Activated CD8-positive, alpha-beta memory T cell treated with anti-CD3 and anti-CD28 coated beads for 1 hour (primary cell): ENCODE results near the gene GALNT17.
A peak's percentile ranks its signal among the peaks of the same experiment; 100 is the strongest.
"Not testable (repeated sequence)": the region's sequence is repeated elsewhere in the genome, so short reads cannot be mapped to it uniquely, and the experiment has no call there.

Source experiments
- DNase-seq, 2 donors: peaks; one replicate each; pipeline ENCODE4 v3.0.0-alpha.2; 2020; ENCODE audit warnings: low read depth in 1 of 2; ENCODE audit errors: extremely low read depth in 1 of 2

GALNT17 gene

DNA sequence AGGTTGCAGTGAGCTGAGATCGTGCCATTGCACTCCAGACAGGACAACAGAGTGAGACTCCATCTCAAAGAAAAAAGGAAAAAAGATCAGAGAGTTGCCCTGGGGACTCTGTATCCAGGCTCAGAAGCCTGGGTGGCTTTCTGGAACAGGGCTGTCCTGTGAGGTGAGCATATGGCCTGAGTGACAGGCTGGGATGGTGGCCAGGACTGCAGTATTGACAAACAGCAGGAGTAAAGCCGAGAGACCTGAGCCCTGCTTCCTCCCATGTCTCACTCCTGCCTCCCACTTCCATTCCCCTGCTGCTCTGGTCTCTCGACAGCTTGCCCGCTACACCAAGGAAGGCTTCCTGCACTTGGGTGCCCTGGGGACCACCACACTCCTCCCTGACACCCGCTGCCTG, 578.5 kb downstream of the GALNT17 start:
- DNase-seq, result no peak

DNA sequence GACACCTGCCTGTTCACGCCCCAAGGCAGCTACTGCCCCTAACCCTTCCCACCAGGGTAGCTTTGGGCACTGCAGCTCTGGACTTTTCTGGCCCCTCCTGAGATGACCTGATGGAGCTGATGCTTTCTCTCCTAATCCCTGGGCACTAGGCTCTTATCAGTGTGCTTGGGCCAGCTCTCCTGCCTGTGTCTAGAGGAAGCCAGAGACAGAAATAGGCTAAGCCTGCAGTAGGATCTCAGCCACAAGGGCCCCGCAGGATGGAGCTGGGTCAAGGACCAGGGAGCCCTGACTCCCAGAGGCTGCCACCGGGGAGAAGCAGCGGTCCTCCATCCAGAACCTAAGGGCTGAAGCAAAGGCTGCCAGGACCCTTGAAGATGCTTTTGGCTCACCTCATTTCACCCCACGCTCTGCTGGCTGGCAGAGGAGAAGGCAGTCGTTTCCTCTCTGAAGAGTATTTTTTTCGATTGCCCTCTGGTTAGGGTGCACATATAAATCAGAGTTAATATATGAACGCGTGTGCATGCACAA, 580.8 kb downstream of the GALNT17 start:
- DNase-seq, result no peak

DNA sequence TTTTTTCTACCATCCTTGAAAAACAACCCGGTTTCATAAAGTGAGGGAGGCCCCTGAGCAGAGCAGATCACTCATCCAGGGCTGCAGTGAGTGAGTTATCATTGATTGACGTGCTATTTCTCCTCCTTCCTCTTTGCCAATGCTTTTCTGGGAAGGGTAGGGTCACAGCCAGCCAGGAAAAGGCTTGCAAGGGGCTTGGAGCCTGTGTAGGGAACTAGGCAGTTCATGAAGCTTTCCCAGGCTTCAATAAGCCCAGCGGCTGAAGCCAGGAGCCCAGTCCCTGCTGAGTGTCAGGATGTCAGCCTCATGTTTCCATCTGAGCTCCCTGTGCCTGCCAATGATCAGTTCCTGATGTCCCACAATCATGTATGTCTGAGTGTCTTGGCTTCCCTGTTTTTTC, 584.7 kb downstream of the GALNT17 start:
- no peak for DNase-seq

DNA sequence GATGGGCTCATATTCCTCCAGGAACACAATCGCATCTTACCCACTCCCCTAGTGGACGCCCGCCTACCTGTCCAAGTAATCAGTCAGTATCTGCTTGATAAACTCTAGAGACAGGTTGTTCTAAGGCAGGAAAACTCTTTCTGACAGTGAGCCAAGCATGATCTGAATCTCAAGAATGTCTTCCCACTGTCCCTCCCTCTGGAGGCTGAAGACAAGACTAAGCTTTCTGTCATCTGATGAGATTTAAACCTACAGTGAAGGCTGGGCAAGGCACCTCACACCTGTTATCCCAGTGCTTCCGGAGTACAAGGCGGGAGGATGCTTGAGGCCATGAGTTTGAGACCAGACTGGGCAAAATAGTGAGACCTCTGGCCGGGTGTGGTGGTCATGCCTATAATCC, 586.6 kb downstream of the GALNT17 start:
- no peak for DNase-seq

DNA sequence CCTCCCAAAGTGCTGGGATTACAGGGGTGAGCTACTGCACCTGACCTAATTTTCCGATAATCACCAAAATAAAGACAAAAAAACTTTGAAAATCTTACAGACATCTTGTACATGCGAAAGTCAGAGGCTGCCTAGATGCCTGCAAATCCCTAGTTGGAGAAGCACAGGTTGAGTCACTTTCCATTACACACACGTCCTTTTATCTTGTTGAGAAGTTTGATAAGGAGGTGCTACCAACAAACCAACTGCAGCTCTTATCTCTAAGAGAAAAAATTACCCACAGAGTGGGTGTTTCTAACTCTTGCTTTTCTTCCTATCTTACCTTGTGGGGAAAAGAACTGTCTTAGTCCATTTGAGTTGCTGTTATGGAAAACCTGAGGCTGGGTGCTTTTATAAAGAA, 589.8 kb downstream of the GALNT17 start:
- DNase-seq, result no peak

DNA sequence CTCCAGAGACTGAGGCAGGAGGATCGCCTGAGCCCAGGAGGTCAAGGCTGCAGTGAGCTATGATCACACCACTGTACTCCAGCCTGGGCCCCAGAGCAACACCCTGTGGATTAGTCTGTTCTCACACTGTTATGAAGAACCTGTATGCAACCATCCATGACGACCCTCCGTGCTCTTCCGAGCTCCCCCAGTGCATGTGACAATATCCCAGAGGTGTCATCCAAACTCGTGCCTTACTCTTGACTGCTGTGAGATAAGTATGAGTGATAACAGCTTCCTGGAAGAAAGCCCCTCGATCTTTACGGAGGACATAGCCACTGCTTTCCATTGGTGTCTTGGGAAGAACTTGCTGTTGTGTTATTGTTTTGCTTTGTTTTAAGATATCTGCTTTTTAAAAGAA, 591.9 kb downstream of the GALNT17 start:
- DNase-seq, result no peak

DNA sequence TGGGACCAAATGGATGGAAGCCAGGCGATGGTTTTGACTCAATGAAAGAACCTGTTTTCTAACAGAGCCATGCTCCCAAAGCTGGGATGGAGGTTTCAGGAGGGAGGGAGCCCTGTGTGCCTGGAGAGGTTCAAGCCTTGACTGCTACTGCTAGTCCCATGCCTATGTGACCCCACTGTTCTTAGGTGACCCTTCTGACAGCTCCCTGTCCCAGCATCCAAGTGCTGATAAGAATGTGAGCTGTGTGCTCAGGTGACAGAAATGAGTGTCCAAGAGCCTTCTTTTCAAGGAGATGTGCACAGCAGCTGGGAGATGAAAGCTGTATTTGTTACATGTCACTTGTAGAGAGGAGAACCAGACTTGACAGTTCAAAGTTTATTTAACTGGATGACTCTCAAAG, 595.4 kb downstream of the GALNT17 start:
- no peak for DNase-seq

DNA sequence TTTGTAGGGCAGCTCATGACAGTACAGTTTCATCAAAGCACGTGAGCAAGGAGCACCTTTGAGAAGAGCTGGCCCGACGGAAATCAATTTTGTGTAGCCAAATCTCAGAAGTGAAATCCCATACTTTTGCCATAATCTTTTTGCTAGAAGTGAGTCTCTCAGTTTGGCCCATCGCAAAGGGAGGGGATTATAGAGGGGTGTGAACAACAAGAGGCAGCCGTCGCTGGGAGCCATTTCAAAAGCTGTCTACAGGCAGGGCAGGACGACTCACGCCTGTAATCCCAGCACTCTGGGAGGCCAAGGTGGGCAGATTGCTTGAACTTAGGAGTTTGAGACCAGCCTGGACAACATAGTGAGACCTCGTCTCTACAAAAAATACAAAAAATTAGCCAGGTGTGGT, 599.8 kb downstream of the GALNT17 start:
- DNase-seq, result no peak

DNA sequence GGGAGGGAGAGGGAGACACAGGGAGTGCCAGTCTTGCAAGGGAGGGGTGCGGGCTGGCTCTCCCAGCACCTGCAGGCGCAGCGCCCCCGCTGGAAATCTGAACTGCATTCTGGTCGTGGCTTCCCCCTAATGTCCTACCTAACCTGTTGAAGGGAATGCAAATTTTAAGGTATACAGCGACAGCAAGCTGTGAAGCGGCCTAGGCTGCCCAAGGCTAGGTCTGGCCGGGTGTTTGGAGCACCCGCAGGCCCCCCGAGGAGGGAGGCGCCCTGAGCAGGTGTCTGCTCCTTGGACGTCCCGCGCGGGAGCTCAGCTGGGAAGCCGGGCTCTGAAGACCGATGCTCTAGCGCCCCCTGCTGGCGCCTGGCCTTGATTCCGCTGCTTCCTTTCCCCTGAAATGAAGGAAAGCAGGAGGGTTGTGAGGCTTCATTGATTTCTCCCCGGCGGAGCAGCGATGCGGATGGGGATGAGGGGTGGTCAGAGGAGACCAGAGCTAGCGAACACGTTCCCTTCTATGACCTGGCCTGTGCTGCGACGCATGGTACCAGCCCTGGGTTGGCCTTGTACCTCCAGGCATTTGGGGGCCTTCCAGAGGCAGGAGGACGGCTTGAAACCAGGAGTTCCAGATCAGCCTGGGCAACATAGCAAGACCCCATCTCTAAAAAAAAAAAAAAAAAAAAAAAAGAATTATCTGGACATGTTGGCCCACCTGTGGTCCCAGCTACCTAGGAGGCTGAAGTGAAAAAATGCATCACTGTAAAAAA, 601.3 kb downstream of the GALNT17 start:
- peak in 1 of 2 donors; percentile 40 for DNase-seq

DNA sequence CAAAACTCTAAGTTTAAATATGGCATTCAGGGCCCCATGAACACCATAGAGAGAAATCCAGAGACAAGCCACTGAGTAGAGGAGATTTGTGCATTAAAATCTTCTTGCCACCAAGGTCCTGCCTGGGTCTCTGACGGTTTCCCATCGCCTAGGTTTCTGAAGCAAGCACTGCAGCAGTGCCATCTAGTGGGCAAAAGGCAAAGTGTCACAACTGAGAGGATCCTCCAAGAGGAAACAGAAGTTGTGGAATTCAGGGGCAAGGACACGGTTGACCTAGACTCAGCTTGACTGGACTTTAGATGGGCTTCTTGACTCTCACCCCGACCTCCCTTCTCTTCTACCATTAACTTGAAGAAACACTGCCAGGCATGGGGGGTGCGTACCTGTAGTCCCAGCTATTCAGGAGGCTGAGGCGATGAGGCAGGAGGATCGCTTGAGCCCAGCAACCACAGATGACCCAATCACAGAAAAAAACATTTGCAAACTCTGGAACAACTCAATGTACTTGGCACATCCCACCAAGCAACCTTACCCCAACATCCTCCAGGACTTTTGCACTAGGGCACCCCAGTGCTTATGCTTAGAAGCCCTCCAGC, 604.1 kb downstream of the GALNT17 start:
- DNase-seq, result no peak

DNA sequence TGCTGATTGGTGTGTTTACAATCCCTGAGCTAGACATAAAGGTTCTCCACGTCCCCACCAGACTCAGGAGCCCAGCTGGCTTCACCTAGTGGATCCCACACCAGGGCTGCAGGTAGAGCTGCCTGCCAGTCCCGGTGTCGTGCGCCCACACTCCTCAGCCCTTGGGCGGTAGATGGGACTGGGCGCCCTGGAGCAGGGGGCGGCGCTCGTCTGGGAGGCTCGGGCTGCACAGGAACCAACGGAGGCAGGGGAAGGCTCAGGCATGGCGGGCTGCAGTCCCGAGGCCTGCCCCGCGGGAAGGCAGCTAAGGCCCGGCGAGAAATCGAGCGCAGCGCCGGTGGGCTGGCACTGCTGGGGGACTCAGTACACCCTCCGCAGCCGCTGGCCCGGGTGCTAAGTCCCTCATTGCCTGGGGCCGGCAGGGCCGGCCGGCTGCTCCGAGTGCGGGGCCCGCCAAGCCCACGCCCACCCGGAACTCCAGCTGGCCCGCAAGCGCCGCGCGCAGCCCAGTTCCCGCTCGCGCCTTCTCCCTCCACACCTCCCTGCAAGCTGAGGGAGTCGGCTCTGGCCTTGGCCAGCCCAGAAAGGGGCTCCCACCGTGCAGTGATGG, 606.1 kb downstream of the GALNT17 start:
- DNase-seq, result not testable (repeated sequence)

DNA sequence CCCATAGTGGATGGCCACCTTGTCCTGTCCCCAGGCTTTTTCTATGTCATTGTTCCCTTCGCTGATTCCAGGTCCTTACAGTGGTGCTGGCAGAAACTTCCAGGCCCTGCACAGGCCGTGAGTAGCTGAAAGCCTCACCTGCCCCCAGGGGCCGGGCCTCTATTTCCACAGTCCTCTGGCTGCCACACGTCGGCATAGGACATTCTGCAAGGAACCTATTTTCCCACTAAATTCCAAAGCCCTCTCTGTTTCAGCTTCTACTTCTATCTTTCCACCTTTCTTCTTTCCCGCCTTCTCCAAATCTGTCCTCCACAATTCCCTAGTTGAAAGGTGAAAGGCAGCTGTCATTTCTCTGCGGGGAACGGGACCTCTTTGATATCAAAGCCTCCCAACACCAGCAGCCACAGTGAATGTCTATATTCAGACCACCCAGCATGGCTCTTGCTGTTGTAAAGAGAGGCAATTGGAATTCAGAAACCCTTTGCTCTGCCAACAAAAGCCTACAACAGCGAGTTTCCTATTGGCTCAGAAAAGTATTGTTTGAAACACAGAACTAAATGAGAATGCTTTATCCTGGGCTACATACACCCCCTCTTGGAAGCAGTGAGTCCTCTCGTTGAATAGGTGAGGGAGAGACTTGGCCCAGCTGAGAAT, 607.7 kb downstream of the GALNT17 start:
- DNase-seq, result no peak

DNA sequence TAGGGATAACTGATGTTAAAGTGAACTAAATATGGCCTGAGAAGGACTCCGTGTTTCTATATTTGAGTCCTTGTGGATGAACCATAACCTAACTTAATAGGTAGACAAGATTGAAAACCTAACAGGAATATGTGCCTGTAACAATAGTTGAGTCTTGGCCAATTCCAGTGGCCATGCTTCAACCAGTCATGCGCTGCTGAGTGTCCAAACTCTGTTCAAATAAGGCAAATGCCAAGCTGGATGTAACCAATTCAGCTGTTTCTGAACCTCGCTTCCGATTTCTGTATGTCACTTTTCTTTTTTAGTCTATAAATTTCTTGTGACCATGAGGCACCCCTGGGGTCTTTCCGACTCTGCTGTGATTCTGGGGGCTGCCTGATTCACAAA, 608.2 kb downstream of the GALNT17 start:
- no peak for DNase-seq

DNA sequence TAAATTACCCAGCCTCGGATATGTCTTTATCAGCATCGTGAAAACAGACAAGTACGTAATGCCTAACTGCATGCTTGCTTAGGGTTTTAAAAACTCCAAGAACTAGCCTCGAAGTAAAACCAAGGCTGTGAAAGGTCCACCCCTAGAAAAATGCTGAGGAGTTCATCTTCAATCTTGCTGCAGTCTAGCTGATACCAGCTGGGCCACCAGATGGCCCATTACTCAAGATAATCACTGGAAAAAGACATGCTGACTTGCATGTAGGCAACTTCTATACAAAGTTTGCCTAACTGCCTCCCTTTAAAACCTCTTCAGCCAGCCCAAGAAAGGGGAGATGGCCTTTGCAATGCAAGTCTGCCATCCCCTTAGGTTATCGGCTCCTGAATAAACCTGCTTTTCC, 614.1 kb downstream of the GALNT17 start:
- DNase-seq, result no peak

DNA sequence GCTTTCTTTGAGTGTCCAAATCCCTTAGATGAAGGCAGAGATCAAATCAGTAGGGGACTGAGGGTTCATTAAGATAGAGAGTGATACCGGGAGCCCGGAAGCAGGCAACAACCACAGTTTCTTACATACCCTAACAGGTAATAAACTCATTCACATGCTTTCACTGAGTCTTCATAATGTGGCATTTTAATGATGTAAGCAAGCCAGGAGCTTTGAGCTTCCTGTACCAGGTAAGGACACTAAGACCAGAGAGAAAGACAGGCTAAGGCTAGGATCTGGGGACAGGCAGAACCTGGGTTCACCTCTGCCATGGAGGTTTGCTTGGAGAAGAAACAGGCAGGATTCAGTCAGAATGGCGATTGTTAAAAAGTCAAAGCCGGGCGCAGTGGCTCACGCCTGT, 618.3 kb downstream of the GALNT17 start:
- no peak for DNase-seq

DNA sequence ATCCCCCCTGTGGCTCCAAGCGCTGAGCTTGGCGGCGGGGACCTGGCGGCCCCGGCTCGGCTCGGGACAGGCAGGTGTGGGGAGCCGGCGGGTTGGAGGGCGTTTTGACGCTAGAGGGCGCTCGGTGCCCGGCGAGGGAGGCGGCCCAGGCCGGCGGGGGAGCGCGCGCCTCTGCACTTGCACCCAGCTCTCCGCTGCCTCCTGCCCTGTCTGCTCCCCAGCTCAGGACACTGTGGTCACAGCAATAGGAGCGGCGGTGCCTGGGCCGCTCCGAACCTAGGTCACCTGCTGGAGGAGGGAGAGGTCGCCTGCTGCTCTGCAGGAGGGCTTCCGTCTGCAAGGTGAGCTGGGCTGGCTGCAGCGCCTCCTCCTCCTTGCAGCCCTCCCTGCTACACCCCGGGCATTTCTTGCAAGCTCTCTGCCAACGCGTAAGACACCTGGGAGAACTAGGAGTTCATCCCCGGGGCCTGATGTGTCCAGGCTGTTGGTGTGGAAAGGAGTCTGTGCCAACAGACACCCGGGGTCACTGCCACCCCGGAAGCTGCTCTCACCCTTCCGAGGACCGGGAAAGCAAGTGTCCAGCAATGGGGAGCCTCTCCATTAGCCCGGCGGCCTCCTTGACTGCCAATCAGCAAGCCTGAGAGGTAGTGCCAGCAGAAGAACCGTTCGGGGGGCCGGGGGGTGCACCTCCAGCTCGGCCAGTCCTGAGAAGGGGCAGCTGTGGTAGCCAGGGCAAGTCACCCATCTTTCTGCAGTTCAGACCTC, 620.4 kb downstream of the GALNT17 start:
- no peak for DNase-seq

DNA sequence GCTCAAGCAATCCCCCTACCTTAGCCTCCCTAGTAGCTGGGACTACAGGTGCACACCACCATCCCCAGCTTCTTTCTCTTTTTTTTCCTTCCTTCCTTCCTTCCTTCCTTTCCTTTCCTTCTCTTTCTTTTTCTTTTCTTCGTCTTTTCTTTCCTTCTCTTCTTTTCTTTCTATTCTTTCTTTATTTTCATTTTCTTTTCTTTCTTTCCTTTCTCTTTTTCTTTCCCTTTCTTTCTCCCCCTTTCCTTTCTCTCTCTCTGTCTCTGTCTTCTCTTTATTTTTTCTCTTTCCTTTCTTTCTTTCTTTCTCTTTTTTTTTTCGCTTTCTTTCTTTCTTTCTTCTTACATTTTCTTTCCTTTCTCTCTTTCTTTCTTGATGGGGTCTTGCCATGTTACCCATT, 621.3 kb downstream of the GALNT17 start:
- no peak for DNase-seq

DNA sequence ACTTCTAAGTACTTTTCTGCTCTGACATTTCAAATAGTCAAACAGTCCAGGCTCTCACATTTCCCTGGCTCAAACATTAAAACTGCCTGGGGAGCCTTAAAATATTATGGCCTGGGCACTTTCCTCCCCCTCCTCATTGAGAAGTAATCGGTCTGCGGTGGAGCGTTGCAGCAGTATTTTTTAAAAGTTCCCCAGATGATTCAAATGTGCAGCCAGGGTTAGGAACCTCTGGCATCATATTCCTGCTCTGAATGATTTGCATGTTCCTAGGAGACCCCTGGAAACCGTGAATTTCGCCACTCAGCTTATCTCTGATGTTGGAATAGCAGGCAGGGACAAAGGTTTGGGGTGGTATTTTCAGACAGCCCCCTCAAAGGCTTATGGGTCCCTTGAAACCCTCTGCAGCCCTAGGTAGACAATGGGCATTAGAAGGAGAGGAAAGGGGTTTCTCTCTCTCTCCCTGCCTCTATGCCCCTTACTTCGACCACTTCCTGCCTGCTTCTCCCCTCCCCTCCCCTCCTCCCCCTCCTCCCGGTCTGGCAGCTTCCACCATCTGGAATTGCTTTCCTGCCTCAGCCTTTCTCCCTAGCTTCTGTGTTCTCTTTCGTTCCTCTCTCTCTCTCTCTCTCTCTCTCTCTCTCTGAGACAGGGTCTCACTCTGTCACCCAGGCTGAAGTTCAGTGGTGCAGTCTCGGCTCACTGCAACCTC, 622.2 kb downstream of the GALNT17 start:
- DNase-seq, result no peak

DNA sequence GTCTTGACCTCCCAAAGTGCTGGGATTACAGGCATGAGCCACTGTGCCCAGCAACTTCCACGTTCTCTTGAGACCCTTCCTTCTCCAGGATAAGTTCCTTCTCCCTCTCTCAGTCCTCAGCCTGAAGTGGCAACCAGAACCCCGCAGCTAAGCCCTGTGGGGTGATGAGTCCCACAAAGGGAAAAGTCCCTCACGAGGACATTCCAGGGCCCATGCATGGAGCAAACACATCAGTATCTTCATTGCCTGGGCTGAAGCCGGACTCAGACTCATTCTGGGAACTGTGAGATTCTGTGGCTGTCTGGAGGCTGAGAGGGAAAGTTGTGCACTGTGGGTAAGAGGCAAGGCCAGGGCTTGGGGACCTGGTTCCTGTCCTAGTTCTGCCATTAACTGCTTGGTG, 622.9 kb downstream of the GALNT17 start:
- no peak for DNase-seq

DNA sequence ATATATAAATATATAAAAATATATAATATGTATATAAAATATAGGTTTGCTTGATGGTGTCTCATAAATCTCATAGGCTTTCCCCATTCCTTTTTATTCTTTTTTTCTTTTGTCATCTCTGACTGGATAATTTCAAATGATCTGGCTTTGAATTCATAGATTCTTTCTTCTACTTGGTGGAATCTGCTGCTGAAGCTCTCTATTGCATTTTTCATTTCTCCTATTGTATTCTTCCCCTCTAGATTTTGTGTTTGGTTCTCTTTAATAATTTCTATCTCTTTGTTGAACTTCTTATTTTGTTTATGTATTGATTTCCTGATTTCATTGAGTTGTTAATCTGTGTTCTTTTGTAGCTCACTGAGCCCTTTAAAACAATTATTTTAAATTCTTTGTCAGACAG, 629.4 kb downstream of the GALNT17 start:
- DNase-seq, result no peak
